Measurements from ENCODE around the gene OR10H2.

OR10H2 gene

GRCh38 chr19:15730538-15730937, 2.7 kb downstream of the OR10H2 start:
- Histone ChIP-seq H2AFZ (ENCODE audit: low read depth, low read length) (no peak overlapping the region), H3K9ac (ENCODE audit: low read depth, low read length) (no peak overlapping the region), H3K4me3 (ENCODE audit: low read depth in 1 of 2, low read length in 2 of 2) (no peak overlapping the region), H3K36me3 (ENCODE audit: insufficient read depth, low read length) (no peaks in the 10 kb centered on the region), H3K4me2 (ENCODE audit: insufficient read depth, low read length) (no peak overlapping the region), H3K27me3 (ENCODE audit: insufficient read depth, low read length, poor library complexity) (no peaks in the 10 kb centered on the region), H3K27ac (ENCODE audit: low read length) (no peak overlapping the region), H3K4me1 (ENCODE audit: insufficient read depth, low read length) (no peaks in the 10 kb centered on the region), H4K20me1 (ENCODE audit: insufficient read depth, low read length) (no peaks in the 10 kb centered on the region), H3K9me3 (ENCODE audit: insufficient read depth, low read length, severe bottlenecking) (no peaks in the 10 kb centered on the region), H3K79me2 (ENCODE audit: insufficient read depth, low read length) (no peaks in the 10 kb centered on the region)
- DNase-seq = no peak
- no peak for TF ChIP-seq EZH2 (IDR thresholded peaks at IDR 0.05; ENCODE audit: borderline replicate concordance, low read depth, low read length, severe bottlenecking)
- TF ChIP-seq CTCF (IDR thresholded peaks at IDR 0.05; ENCODE audit: borderline replicate concordance, extremely low read depth, low read length, poor library complexity, severe bottlenecking) = no peak
- no peak for ATAC-seq (ENCODE audit: insufficient read depth, low read depth)

GRCh38 chr19:15732388-15732787, 4.6 kb downstream of the OR10H2 start:
- H3K4me3 ChIP-seq (ENCODE audit: low read depth in 1 of 2, low read length in 2 of 2) = no peak overlapping the region
- TF ChIP-seq CTCF (IDR thresholded peaks at IDR 0.05; ENCODE audit: borderline replicate concordance, extremely low read depth, low read length, poor library complexity, severe bottlenecking) = no peak
- no peak for TF ChIP-seq EZH2 (IDR thresholded peaks at IDR 0.05; ENCODE audit: borderline replicate concordance, low read depth, low read length, severe bottlenecking)
- no peak overlapping the region for H3K4me2 ChIP-seq (ENCODE audit: insufficient read depth, low read length)
- no peaks in the 10 kb centered on the region for H4K20me1 ChIP-seq (ENCODE audit: insufficient read depth, low read length)
- DNase-seq (no peak), ATAC-seq (ENCODE audit: insufficient read depth, low read depth) (no peak)
- H3K36me3 ChIP-seq (ENCODE audit: insufficient read depth, low read length) = no peaks in the 10 kb centered on the region
- H3K27ac ChIP-seq (ENCODE audit: low read length) = no peak overlapping the region
- no peak overlapping the region for H3K9ac ChIP-seq (ENCODE audit: low read depth, low read length)
- no peaks in the 10 kb centered on the region for H3K9me3 ChIP-seq (ENCODE audit: insufficient read depth, low read length, severe bottlenecking)
- no peaks in the 10 kb centered on the region for H3K79me2 ChIP-seq (ENCODE audit: insufficient read depth, low read length)
- no peaks in the 10 kb centered on the region for H3K4me1 ChIP-seq (ENCODE audit: insufficient read depth, low read length)
- no peaks in the 10 kb centered on the region for H3K27me3 ChIP-seq (ENCODE audit: insufficient read depth, low read length, poor library complexity)
- H2AFZ ChIP-seq (ENCODE audit: low read depth, low read length) = no peak overlapping the region

GRCh38 chr19:15733895-15734294, 6.1 kb downstream of the OR10H2 start:
- Histone ChIP-seq H3K27ac (ENCODE audit: low read length) (no peak overlapping the region), H4K20me1 (ENCODE audit: insufficient read depth, low read length) (no peaks in the 10 kb centered on the region), H2AFZ (ENCODE audit: low read depth, low read length) (no peak overlapping the region), H3K4me2 (ENCODE audit: insufficient read depth, low read length) (no peak overlapping the region), H3K9ac (ENCODE audit: low read depth, low read length) (no peak overlapping the region), H3K36me3 (ENCODE audit: insufficient read depth, low read length) (no peaks in the 10 kb centered on the region), H3K4me3 (ENCODE audit: low read depth in 1 of 2, low read length in 2 of 2) (no peak overlapping the region), H3K9me3 (ENCODE audit: insufficient read depth, low read length, severe bottlenecking) (no peaks in the 10 kb centered on the region), H3K79me2 (ENCODE audit: insufficient read depth, low read length) (no peaks in the 10 kb centered on the region), H3K4me1 (ENCODE audit: insufficient read depth, low read length) (no peaks in the 10 kb centered on the region), H3K27me3 (ENCODE audit: insufficient read depth, low read length, poor library complexity) (no peaks in the 10 kb centered on the region)
- ATAC-seq (ENCODE audit: insufficient read depth, low read depth) (no peak), DNase-seq (no peak)
- TF ChIP-seq EZH2 (IDR thresholded peaks at IDR 0.05; ENCODE audit: borderline replicate concordance, low read depth, low read length, severe bottlenecking) = no peak
- TF ChIP-seq CTCF (IDR thresholded peaks at IDR 0.05; ENCODE audit: borderline replicate concordance, extremely low read depth, low read length, poor library complexity, severe bottlenecking) = no peak

GRCh38 chr19:15737722-15738121, 9.9 kb downstream of the OR10H2 start, which contains the start of gene OR10H3:
TSS of gene OR10H3 (plus strand) at chr19:15737985. CDS start at chr19:15741393, 3,408 bp downstream.
- no peak for TF ChIP-seq EZH2 (IDR thresholded peaks at IDR 0.05; ENCODE audit: borderline replicate concordance, low read depth, low read length, severe bottlenecking)
- TF ChIP-seq CTCF (IDR thresholded peaks at IDR 0.05; ENCODE audit: borderline replicate concordance, extremely low read depth, low read length, poor library complexity, severe bottlenecking) = no peak
- no peaks in the 10 kb centered on the region for H3K36me3 ChIP-seq (ENCODE audit: insufficient read depth, low read length)
- peaks cover 16% of the 10 kb centered on the region for H3K9me3 ChIP-seq (ENCODE audit: insufficient read depth, low read length, severe bottlenecking)
- no peak within 1 kb of the TSS for H3K4me2 ChIP-seq (ENCODE audit: insufficient read depth, low read length)
- H3K4me3 ChIP-seq (ENCODE audit: low read depth in 1 of 2, low read length in 2 of 2) = no peak within 1 kb of the TSS
- no peaks in the 10 kb centered on the region for H3K79me2 ChIP-seq (ENCODE audit: insufficient read depth, low read length)
- H2AFZ ChIP-seq (ENCODE audit: low read depth, low read length) = no peak within 1 kb of the TSS
- H3K9ac ChIP-seq (ENCODE audit: low read depth, low read length) = no peak within 1 kb of the TSS
- no peak within 1 kb of the TSS for H3K27ac ChIP-seq (ENCODE audit: low read length)
- no peak for DNase-seq
- no peaks in the 10 kb centered on the region for H3K27me3 ChIP-seq (ENCODE audit: insufficient read depth, low read length, poor library complexity)
- ATAC-seq (ENCODE audit: insufficient read depth, low read depth) = no peak
- no peaks in the 10 kb centered on the region for H4K20me1 ChIP-seq (ENCODE audit: insufficient read depth, low read length)
- H3K4me1 ChIP-seq (ENCODE audit: insufficient read depth, low read length) = no peaks in the 10 kb centered on the region
